Daoy (cell line): Measurements from ENCODE around the gene NIPAL4. TPM values are rescaled to one million over a fixed set of nuclear protein-coding genes. Genes with fewer than 3 reads are reported as not detected.
A peak's percentile ranks its signal among the peaks of the same experiment; 100 is the strongest.

Experiments
- DNase-seq: peaks from one replicate; pipeline ENCODE4 v3.0.0-alpha.2; 2015; ENCODE audit warnings: low read depth
- total RNA-seq: library from RNA; depleted of rRNA; stranded (reverse); fragments of >200 nt; shearing (Covaris generic); gene quantifications from 2 replicates; pipeline ENCODE4 v1.2.3, GENCODE V29; 2014

The NIPAL4 gene
- total RNA-seq, 1 experiment from 2014 or later = 0.51 TPM

GRCh38 chr5:157485811-157486210, 25.8 kb downstream of the NIPAL4 start:
- no peak for DNase-seq

- no peak for DNase-seq
Observed at GRCh38 chr5:157486221-157486681, 26.2 kb downstream of the NIPAL4 start.

- no peak for DNase-seq
Observed at GRCh38 chr5:157486861-157487260, 26.8 kb downstream of the NIPAL4 start.

GRCh38 chr5:157487358-157487757, 27.3 kb downstream of the NIPAL4 start:
- no peak for DNase-seq

- DNase-seq = no peak
Observed at GRCh38 chr5:157491471-157491995, 31.5 kb downstream of the NIPAL4 start.

- DNase-seq = no peak
Observed at GRCh38 chr5:157492886-157493285, 32.9 kb downstream of the NIPAL4 start.

GRCh38 chr5:157494178-157494832, 34.3 kb downstream of the NIPAL4 start:
- no peak for DNase-seq

- DNase-seq = no peak
Observed at GRCh38 chr5:157496864-157497263, 36.9 kb downstream of the NIPAL4 start.

- DNase-seq = no peak
Observed at GRCh38 chr5:157497875-157498611, 38.0 kb downstream of the NIPAL4 start.

- no peak for DNase-seq
Observed at GRCh38 chr5:157502143-157502647, 42.2 kb downstream of the NIPAL4 start.

- no peak for DNase-seq
Observed at GRCh38 chr5:157504053-157504452, 44.0 kb downstream of the NIPAL4 start.

- no peak for DNase-seq
Observed at GRCh38 chr5:157505496-157505895, 45.5 kb downstream of the NIPAL4 start.

GRCh38 chr5:157506066-157506590, 46.1 kb downstream of the NIPAL4 start:
- no peak for DNase-seq

- DNase-seq = no peak
Observed at GRCh38 chr5:157506981-157507780, 47.2 kb downstream of the NIPAL4 start.

GRCh38 chr5:157509093-157509492, 49.1 kb downstream of the NIPAL4 start:
- no peak for DNase-seq

- no peak for DNase-seq
Observed at GRCh38 chr5:157509587-157509986, 49.6 kb downstream of the NIPAL4 start.

- no peak for DNase-seq
Observed at GRCh38 chr5:157510682-157511081, 50.7 kb downstream of the NIPAL4 start.

- DNase-seq = peak; percentile 98
Observed at GRCh38 chr5:157511651-157512644, 51.9 kb downstream of the NIPAL4 start.

- DNase-seq = no peak
Observed at GRCh38 chr5:157513182-157513581, 53.2 kb downstream of the NIPAL4 start.

- no peak for DNase-seq
Observed at GRCh38 chr5:157514974-157515373, 55.0 kb downstream of the NIPAL4 start.
